ENCODE measurements around the gene GPC1.

DNA sequence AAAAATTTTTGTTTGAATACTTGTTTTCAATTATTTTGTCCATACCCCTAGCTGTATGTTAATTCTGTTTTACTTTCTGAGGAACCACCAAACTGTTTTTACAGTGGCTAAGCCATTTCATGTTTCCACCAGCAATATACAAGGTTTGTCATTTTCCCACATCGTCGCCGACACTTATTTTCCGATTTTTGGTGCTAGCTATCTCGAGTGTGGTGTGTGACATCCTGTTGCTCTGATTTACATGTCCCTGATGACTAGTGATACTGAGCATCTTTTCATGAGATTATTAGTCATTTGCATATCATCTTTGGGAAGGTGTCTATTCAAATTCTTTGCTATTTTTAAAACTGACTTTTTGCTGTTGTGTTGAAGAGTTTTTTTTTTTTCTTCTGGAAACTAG, 7.2 kb upstream of the GPC1 start:
- TF ChIP-seq CTCF (IDR thresholded peaks at IDR 0.05; ENCODE audit: insufficient read depth, low read depth, low read length) (no peak), EZH2 (IDR thresholded peaks at IDR 0.05; ENCODE audit: insufficient read depth, low read length) (no peak)

Data from astrocyte (in vitro differentiated cells and primary cell).